ENCODE data around the gene CDKN2A. TPM values are rescaled to one million over a fixed set of nuclear protein-coding genes. Genes with fewer than 3 reads are reported as not detected.

CDKN2A gene
- total RNA-seq (2022) (257 and 284 TPM in 2 replicates), Bru-seq, nascent RNA (percentile 97 among the genes with signal in this experiment), BruChase-seq, experiment 1, labeled RNA remaining after a 6-hour chase (percentile 84 among the genes with signal in this experiment), BruChase-seq, experiment 2, labeled RNA remaining after a 2-hour chase (percentile 86 among the genes with signal in this experiment)
- long read RNA-seq, transcript CDKN2A-201 (3 exons, 1,218 nt), result major isoform, 444 of 883 reads
- long read RNA-seq, transcript CDKN2A-214 (3 exons, 1,283 nt), result minor isoform, 389 of 883 reads
- long read RNA-seq, transcript CDKN2A-212 (2 exons, 678 nt), result minor isoform, 22 of 883 reads
- long read RNA-seq, partial matches to known transcripts, result 1 of 883 reads
- long read RNA-seq, other reads (novel, unspliced or antisense), result 21 of 883 reads

DNA sequence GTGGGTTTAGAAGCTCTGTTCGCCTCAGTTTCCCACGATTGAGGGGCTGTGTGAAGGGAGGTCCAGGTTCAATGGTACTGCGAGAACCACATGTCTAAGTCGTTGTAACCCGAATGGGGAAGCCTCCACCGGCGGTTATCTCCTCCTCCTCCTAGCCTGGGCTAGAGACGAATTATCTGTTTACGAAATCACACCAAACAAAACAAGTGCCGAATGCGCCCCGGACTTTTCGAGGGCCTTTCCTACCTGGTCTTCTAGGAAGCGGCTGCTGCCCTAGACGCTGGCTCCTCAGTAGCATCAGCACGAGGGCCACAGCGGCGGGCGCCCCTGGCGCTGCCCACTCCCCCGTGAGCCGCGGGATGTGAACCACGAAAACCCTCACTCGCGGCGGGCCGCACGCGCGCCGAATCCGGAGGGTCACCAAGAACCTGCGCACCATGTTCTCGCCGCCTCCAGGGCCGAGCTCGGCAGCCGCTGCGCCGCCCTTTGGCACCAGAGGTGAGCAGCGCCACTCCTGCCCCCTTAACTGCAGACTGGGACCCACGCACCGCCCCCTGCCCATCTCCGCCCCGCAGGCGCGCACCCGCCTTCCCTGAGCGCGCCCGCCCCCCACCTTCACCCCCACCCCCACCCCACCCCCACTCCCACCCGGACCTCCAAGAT, at the start of gene CDKN2A:
Gene CDKN2A, minus strand, starts transcription at position 500 of the 663 bp plus-strand sequence.
- peak; percentile 77 for DNase-seq
- no TSS peak for BruUV-seq (replicated peaks)
- Mint-ChIP-seq H3K27me3 (ENCODE audit: unreplicated experiment) (no peaks in the 10 kb centered on the region), H3K4me1 (ENCODE audit: low read depth, unreplicated experiment) (peaks cover 15% of the 10 kb centered on the region), H3K9me3 (ENCODE audit: low read depth, unreplicated experiment) (no peaks in the 10 kb centered on the region), H3K27ac (ENCODE audit: unreplicated experiment) (peak within 1 kb of the TSS; percentile 97), H3K36me3 (ENCODE audit: insufficient read depth, unreplicated experiment) (peaks cover 63% of the 10 kb centered on the region), H3K4me3 (ENCODE audit: low read depth, unreplicated experiment) (peak within 1 kb of the TSS; percentile 94)
- CTCF ChIA-PET, result interaction anchor here (0.7 to 3.5 kb wide), 3 partner anchors 14 to 185 kb away, joined by 3 to 11 read pairs (median 4); partner anchors contain the start of gene CDKN2B
- intact Hi-C loops (cut with micrococcal nuclease; ENCODE audit: unreplicated experiment), result loop anchor here (5.0 kb wide), 2 partner anchors 322 to 432 kb away; no protein-coding TSS in a partner anchor
- TF ChIP-seq, protein P1, sequence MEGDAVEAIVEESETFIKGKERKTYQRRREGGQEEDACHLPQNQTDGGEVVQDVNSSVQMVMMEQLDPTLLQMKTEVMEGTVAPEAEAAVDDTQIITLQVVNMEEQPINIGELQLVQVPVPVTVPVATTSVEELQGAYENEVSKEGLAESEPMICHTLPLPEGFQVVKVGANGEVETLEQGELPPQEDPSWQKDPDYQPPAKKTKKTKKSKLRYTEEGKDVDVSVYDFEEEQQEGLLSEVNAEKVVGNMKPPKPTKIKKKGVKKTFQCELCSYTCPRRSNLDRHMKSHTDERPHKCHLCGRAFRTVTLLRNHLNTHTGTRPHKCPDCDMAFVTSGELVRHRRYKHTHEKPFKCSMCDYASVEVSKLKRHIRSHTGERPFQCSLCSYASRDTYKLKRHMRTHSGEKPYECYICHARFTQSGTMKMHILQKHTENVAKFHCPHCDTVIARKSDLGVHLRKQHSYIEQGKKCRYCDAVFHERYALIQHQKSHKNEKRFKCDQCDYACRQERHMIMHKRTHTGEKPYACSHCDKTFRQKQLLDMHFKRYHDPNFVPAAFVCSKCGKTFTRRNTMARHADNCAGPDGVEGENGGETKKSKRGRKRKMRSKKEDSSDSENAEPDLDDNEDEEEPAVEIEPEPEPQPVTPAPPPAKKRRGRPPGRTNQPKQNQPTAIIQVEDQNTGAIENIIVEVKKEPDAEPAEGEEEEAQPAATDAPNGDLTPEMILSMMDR (IDR thresholded peaks at IDR 0.05; ENCODE audit: unreplicated experiment), result no peak

- no peak overlapping the region for H3K27ac Mint-ChIP-seq (ENCODE audit: unreplicated experiment)
- CTCF ChIA-PET, result interaction anchor here (0.6 kb wide), 1 partner anchor 72 kb away, joined by 4 read pairs; no protein-coding TSS in a partner anchor
- DNase-seq, result no peak
- intact Hi-C loops (cut with micrococcal nuclease; ENCODE audit: unreplicated experiment), result loop anchor here (5.0 kb wide), 2 partner anchors 58 to 98 kb away; no protein-coding TSS in a partner anchor
- H3K27me3 Mint-ChIP-seq (ENCODE audit: unreplicated experiment), result no peaks in the 10 kb centered on the region
- no peaks in the 10 kb centered on the region for H3K9me3 Mint-ChIP-seq (ENCODE audit: low read depth, unreplicated experiment)
- H3K36me3 Mint-ChIP-seq (ENCODE audit: insufficient read depth, unreplicated experiment), result peaks cover 11% of the 10 kb centered on the region
- TF ChIP-seq, protein P1 (IDR thresholded peaks at IDR 0.05; ENCODE audit: unreplicated experiment), result no peak
- peaks cover 14% of the 10 kb centered on the region for H3K4me1 Mint-ChIP-seq (ENCODE audit: low read depth, unreplicated experiment)
- no peak overlapping the region for H3K4me3 Mint-ChIP-seq (ENCODE audit: low read depth, unreplicated experiment)
- no TSS peak for BruUV-seq (replicated peaks)
Observed at GRCh38 chr9:22043928-22044327, 49.7 kb upstream of the CDKN2A start.

- intact Hi-C loops (cut with micrococcal nuclease; ENCODE audit: unreplicated experiment), result loop anchor here (5.0 kb wide), 2 partner anchors 61 to 101 kb away; no protein-coding TSS in a partner anchor
- no TSS peak for BruUV-seq (replicated peaks)
- Mint-ChIP-seq H3K4me3 (ENCODE audit: low read depth, unreplicated experiment) (no peak overlapping the region), H3K27ac (ENCODE audit: unreplicated experiment) (peak overlapping the region; percentile 42), H3K9me3 (ENCODE audit: low read depth, unreplicated experiment) (no peaks in the 10 kb centered on the region), H3K36me3 (ENCODE audit: insufficient read depth, unreplicated experiment) (peaks cover 11% of the 10 kb centered on the region), H3K27me3 (ENCODE audit: unreplicated experiment) (no peaks in the 10 kb centered on the region), H3K4me1 (ENCODE audit: low read depth, unreplicated experiment) (peaks cover 24% of the 10 kb centered on the region)
- CTCF ChIA-PET, result interaction anchor here (0.8 to 1.4 kb wide), 5 partner anchors 11 to 100 kb away, joined by 3 to 4 read pairs (median 3); partner anchors contain the start of gene CDKN2B
- TF ChIP-seq, protein P1 (IDR thresholded peaks at IDR 0.05; ENCODE audit: unreplicated experiment), result no peak
- peak; percentile 77 for DNase-seq
Observed at GRCh38 chr9:22041775-22042174, 47.6 kb upstream of the CDKN2A start.

GRCh38 chr9:22041344-22041743, 47.2 kb upstream of the CDKN2A start:
- Mint-ChIP-seq H3K27me3 (ENCODE audit: unreplicated experiment) (no peaks in the 10 kb centered on the region), H3K36me3 (ENCODE audit: insufficient read depth, unreplicated experiment) (peaks cover 11% of the 10 kb centered on the region), H3K27ac (ENCODE audit: unreplicated experiment) (peak overlapping the region; percentile 42), H3K4me1 (ENCODE audit: low read depth, unreplicated experiment) (peaks cover 26% of the 10 kb centered on the region), H3K4me3 (ENCODE audit: low read depth, unreplicated experiment) (no peak overlapping the region), H3K9me3 (ENCODE audit: low read depth, unreplicated experiment) (no peaks in the 10 kb centered on the region)
- TF ChIP-seq, protein P1 (IDR thresholded peaks at IDR 0.05; ENCODE audit: unreplicated experiment), result no peak
- intact Hi-C loops (cut with micrococcal nuclease; ENCODE audit: unreplicated experiment), result loop anchor here (5.0 kb wide), 2 partner anchors 61 to 101 kb away; no protein-coding TSS in a partner anchor
- BruUV-seq (replicated peaks), result no TSS peak
- DNase-seq, result no peak
- CTCF ChIA-PET, result interaction anchor here (0.8 to 1.4 kb wide), 5 partner anchors 12 to 100 kb away, joined by 3 to 4 read pairs (median 3); partner anchors contain the start of gene CDKN2B

Data from Calu3 (cell line).